ENCODE data around the gene INKA2. TPM values are rescaled to one million over a fixed set of nuclear protein-coding genes. Genes with fewer than 3 reads are reported as not detected.
"Not testable (repeated sequence)": the region's sequence is repeated elsewhere in the genome, so short reads cannot be mapped to it uniquely, and the experiment has no call there.

INKA2 gene
- total RNA-seq, 1 experiment from 2014 or later = 0.54 TPM

GRCh38 chr1:111743679-111744101, 4.5 kb upstream of the INKA2 start:
- Histone ChIP-seq H3K4me1 (ENCODE audit: control insufficient read depth, insufficient read depth, low read length) (no peaks in the 10 kb centered on the region), H3K27me3 (ENCODE audit: control insufficient read depth, insufficient read depth, low read length) (no peaks in the 10 kb centered on the region), H3K4me3 (ENCODE audit: low read depth in 2 of 2, low read length in 2 of 2) (no peak overlapping the region), H3K36me3 (ENCODE audit: control insufficient read depth, insufficient read depth, low read length) (no peaks in the 10 kb centered on the region), H3K9me3 (ENCODE audit: control insufficient read depth, insufficient read depth, low read depth, low read length) (no peaks in the 10 kb centered on the region), H3K27ac (ENCODE audit: low read length) (no peak overlapping the region)
- no peak for ATAC-seq
- DNase-seq (ENCODE audit: low read depth, low spot score) = no peak
- intact Hi-C loops (cut with micrococcal nuclease; ENCODE audit: unreplicated experiment) (loop anchor here (10.0 kb wide), 1 partner anchor 259 kb away; no protein-coding TSS in a partner anchor), in situ Hi-C loops (cut with HindIII; ENCODE audit: low pct_unique_long_range_greater_than_20kb, low sequenced_read_pairs) (no loop called here)
- TF ChIP-seq SIN3A (IDR thresholded peaks at IDR 0.05; ENCODE audit: borderline replicate concordance, insufficient read depth, low read depth, low read length) = no peak
- TF ChIP-seq CTCF (IDR thresholded peaks at IDR 0.05) = no peak
- TF ChIP-seq POLR2AphosphoS5 (IDR thresholded peaks at IDR 0.05; ENCODE audit: low read depth, low read length) = no peak
- CTCF ChIA-PET = no interaction called here
- POLR2A ChIA-PET = no interaction called here
- no TSS peak for BruUV-seq (replicated peaks)

GRCh38 chr1:111742938-111743549, 3.8 kb upstream of the INKA2 start:
- in situ Hi-C loops (cut with HindIII; ENCODE audit: low pct_unique_long_range_greater_than_20kb, low sequenced_read_pairs) = no loop called here
- ATAC-seq (no peak), DNase-seq (ENCODE audit: low read depth, low spot score) (no peak)
- H3K4me3 ChIP-seq (ENCODE audit: low read depth in 2 of 2, low read length in 2 of 2) = no peak overlapping the region
- H3K27ac ChIP-seq (ENCODE audit: low read length) = no peak overlapping the region
- H3K27me3 ChIP-seq (ENCODE audit: control insufficient read depth, insufficient read depth, low read length) = no peaks in the 10 kb centered on the region
- no peaks in the 10 kb centered on the region for H3K9me3 ChIP-seq (ENCODE audit: control insufficient read depth, insufficient read depth, low read depth, low read length)
- no TSS peak for BruUV-seq (replicated peaks)
- no peaks in the 10 kb centered on the region for H3K36me3 ChIP-seq (ENCODE audit: control insufficient read depth, insufficient read depth, low read length)
- TF ChIP-seq REST (IDR thresholded peaks at IDR 0.05; ENCODE audit: insufficient read depth in 1 of 2, low read depth in 2 of 2, low read length in 1 of 2) (no peak), SIN3A (IDR thresholded peaks at IDR 0.05; ENCODE audit: borderline replicate concordance, insufficient read depth, low read depth, low read length) (no peak), TCF7L2 (IDR thresholded peaks at IDR 0.05; ENCODE audit: low read depth, low read length) (no peak), CTCF (IDR thresholded peaks at IDR 0.05) (no peak), POLR2AphosphoS5 (IDR thresholded peaks at IDR 0.05; ENCODE audit: low read depth, low read length) (no peak)
- ChIA-PET CTCF (no interaction called here), POLR2A (no interaction called here)
- H3K4me1 ChIP-seq (ENCODE audit: control insufficient read depth, insufficient read depth, low read length) = no peaks in the 10 kb centered on the region
- intact Hi-C loops (cut with micrococcal nuclease; ENCODE audit: unreplicated experiment) = loop anchor here (10.0 kb wide), 1 partner anchor 258 kb away; no protein-coding TSS in a partner anchor

- H3K9me3 ChIP-seq (ENCODE audit: control insufficient read depth, insufficient read depth, low read depth, low read length); CTCF ChIA-PET; DNase-seq (ENCODE audit: low read depth, low spot score); in situ Hi-C loops (cut with HindIII; ENCODE audit: low pct_unique_long_range_greater_than_20kb, low sequenced_read_pairs); POLR2A ChIA-PET; H3K27me3 ChIP-seq (ENCODE audit: control insufficient read depth, insufficient read depth, low read length); ATAC-seq; H3K4me1 ChIP-seq (ENCODE audit: control insufficient read depth, insufficient read depth, low read length); BruUV-seq (replicated peaks); H3K4me3 ChIP-seq (ENCODE audit: low read depth in 2 of 2, low read length in 2 of 2); H3K27ac ChIP-seq (ENCODE audit: low read length); H3K36me3 ChIP-seq (ENCODE audit: control insufficient read depth, insufficient read depth, low read length): not testable (repeated sequence)
- intact Hi-C loops (cut with micrococcal nuclease; ENCODE audit: unreplicated experiment) = loop anchor here (10.0 kb wide), 1 partner anchor 257 kb away; no protein-coding TSS in a partner anchor
Observed at GRCh38 chr1:111742292-111742691, 3.1 kb upstream of the INKA2 start.

All from Panc1 (cell line).